IMR-90 (cell line): ENCODE measurements around the gene PCBD1.

Experiments
- MAZ ChIP-seq: IDR thresholded peaks from 2 replicates; pipeline ENCODE4 v1.6.1; 2012; ENCODE audit warnings: low read depth, mild to moderate bottlenecking, low read length, improper control_type of control experiment, moderate library complexity, borderline replicate concordance
- MXI1 ChIP-seq: IDR thresholded peaks from 2 replicates; pipeline ENCODE4 v1.6.1; 2012; ENCODE audit warnings: low read depth, mild to moderate bottlenecking, low read length, moderate library complexity, borderline replicate concordance
- NFE2L2 ChIP-seq: fragments of 150-350 bp; IDR thresholded peaks from 2 replicates; pipeline ENCODE4 v1.6.1; 2016; ENCODE audit warnings: low read depth, mild to moderate bottlenecking, low read length
- POLR2A ChIP-seq: IDR thresholded peaks from 2 replicates; pipeline ENCODE4 v1.6.1; 2012; ENCODE audit warnings: mild to moderate bottlenecking, low read depth, low read length
- RAD21 ChIP-seq: IDR thresholded peaks from 2 replicates; pipeline ENCODE4 v1.6.1; 2012; ENCODE audit warnings: low read length, improper control_type of control experiment
- TF ChIP-seq, protein P1 (sequence below): conservative IDR thresholded peaks from 2 replicates; pipeline ENCODE4 v1.5.1; 2012; ENCODE audit warnings: mild to moderate bottlenecking, low read depth, low read length, improper control_type of control experiment
- TF ChIP-seq, protein P2 (sequence below): fragments of 150-350 bp; IDR thresholded peaks from 2 replicates; pipeline ENCODE4 v1.6.1; 2016; ENCODE audit warnings: low read depth, mild to moderate bottlenecking, low read length, moderate library complexity, borderline replicate concordance

GRCh38 chr10:70902661-70903261, 14.4 kb upstream of the PCBD1 start:
- TF ChIP-seq, protein P1, sequence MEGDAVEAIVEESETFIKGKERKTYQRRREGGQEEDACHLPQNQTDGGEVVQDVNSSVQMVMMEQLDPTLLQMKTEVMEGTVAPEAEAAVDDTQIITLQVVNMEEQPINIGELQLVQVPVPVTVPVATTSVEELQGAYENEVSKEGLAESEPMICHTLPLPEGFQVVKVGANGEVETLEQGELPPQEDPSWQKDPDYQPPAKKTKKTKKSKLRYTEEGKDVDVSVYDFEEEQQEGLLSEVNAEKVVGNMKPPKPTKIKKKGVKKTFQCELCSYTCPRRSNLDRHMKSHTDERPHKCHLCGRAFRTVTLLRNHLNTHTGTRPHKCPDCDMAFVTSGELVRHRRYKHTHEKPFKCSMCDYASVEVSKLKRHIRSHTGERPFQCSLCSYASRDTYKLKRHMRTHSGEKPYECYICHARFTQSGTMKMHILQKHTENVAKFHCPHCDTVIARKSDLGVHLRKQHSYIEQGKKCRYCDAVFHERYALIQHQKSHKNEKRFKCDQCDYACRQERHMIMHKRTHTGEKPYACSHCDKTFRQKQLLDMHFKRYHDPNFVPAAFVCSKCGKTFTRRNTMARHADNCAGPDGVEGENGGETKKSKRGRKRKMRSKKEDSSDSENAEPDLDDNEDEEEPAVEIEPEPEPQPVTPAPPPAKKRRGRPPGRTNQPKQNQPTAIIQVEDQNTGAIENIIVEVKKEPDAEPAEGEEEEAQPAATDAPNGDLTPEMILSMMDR = no peak
- TF ChIP-seq POLR2A (no peak), RAD21 (no peak), NFE2L2 (no peak), MAZ (no peak), MXI1 (no peak)
- TF ChIP-seq, protein P2, sequence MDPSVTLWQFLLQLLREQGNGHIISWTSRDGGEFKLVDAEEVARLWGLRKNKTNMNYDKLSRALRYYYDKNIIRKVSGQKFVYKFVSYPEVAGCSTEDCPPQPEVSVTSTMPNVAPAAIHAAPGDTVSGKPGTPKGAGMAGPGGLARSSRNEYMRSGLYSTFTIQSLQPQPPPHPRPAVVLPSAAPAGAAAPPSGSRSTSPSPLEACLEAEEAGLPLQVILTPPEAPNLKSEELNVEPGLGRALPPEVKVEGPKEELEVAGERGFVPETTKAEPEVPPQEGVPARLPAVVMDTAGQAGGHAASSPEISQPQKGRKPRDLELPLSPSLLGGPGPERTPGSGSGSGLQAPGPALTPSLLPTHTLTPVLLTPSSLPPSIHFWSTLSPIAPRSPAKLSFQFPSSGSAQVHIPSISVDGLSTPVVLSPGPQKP = no peak
